HEK293 (cell line): Measurements from ENCODE around the gene MTCP1.

Source experiments
- FEZF1 ChIP-seq: fragments of 450-650 bp; formaldehyde crosslinking; IDR thresholded peaks from 2 replicates; pipeline ENCODE4 v1.5.1; 2016; ENCODE audit warnings: missing biosample characterization, missing genetic modification characterization
- GFI1B ChIP-seq: fragments of 450-650 bp; formaldehyde crosslinking; IDR thresholded peaks from 2 replicates; pipeline ENCODE4 v1.5.1; 2016; ENCODE audit warnings: missing biosample characterization, missing genetic modification characterization
- GLIS1 ChIP-seq: fragments of 450-650 bp; formaldehyde crosslinking; IDR thresholded peaks from 2 replicates; pipeline ENCODE4 v1.5.1; 2016; ENCODE audit warnings: missing biosample characterization, missing genetic modification characterization
- IKZF3 ChIP-seq: fragments of 450-650 bp; IDR thresholded peaks from 2 replicates; pipeline ENCODE4 v1.5.0; 2018; ENCODE audit warnings: missing biosample characterization, mild to moderate bottlenecking, missing genetic modification characterization, moderate library complexity
- KLF1 ChIP-seq: fragments of 450-650 bp; formaldehyde crosslinking; IDR thresholded peaks from 2 replicates; pipeline ENCODE4 v1.5.1; 2016; ENCODE audit warnings: missing biosample characterization, missing genetic modification characterization
- PATZ1 ChIP-seq: fragments of 450-650 bp; formaldehyde crosslinking; IDR thresholded peaks from 2 replicates; pipeline ENCODE4 v1.5.1; 2016; ENCODE audit warnings: missing biosample characterization, missing genetic modification characterization
- PRDM2 ChIP-seq: fragments of 450-650 bp; formaldehyde crosslinking; IDR thresholded peaks from 2 replicates; pipeline ENCODE4 v1.5.1; 2016; ENCODE audit warnings: missing biosample characterization, missing genetic modification characterization, borderline replicate concordance
- SCRT1 ChIP-seq: fragments of 450-650 bp; formaldehyde crosslinking; IDR thresholded peaks from 2 replicates; pipeline ENCODE4 v1.5.1; 2016; ENCODE audit warnings: missing biosample characterization, missing genetic modification characterization, borderline replicate concordance
- SP7 ChIP-seq: fragments of 450-650 bp; formaldehyde crosslinking; IDR thresholded peaks from 2 replicates; pipeline ENCODE4 v1.5.1; 2016; ENCODE audit warnings: missing biosample characterization, missing genetic modification characterization
- WT1 ChIP-seq: fragments of 450-650 bp; formaldehyde crosslinking; IDR thresholded peaks from 2 replicates; pipeline ENCODE4 v1.5.1; 2016; ENCODE audit warnings: missing biosample characterization, missing genetic modification characterization
- ZIC2 ChIP-seq: fragments of 450-650 bp; formaldehyde crosslinking; IDR thresholded peaks from 2 replicates; pipeline ENCODE4 v1.5.1; 2016; ENCODE audit warnings: missing biosample characterization, missing genetic modification characterization
- ZNF114 ChIP-seq: fragments of 450-650 bp; formaldehyde crosslinking; IDR thresholded peaks from 2 replicates; pipeline ENCODE4 v1.5.0; 2017; ENCODE audit warnings: missing biosample characterization, missing genetic modification characterization
- ZNF155 ChIP-seq: fragments of 450-650 bp; formaldehyde crosslinking; IDR thresholded peaks from 2 replicates; pipeline ENCODE4 v1.5.1; 2016; ENCODE audit warnings: missing biosample characterization, missing genetic modification characterization
- ZNF221 ChIP-seq: fragments of 450-650 bp; formaldehyde crosslinking; IDR thresholded peaks from 2 replicates; pipeline ENCODE4 v1.5.1; 2017; ENCODE audit warnings: missing biosample characterization, missing genetic modification characterization, borderline replicate concordance
- ZNF335 ChIP-seq: fragments of 450-650 bp; formaldehyde crosslinking; conservative IDR thresholded peaks from 2 replicates; pipeline ENCODE4 v1.5.1; 2016; ENCODE audit warnings: missing biosample characterization, missing genetic modification characterization
- ZNF341 ChIP-seq: fragments of 450-650 bp; formaldehyde crosslinking; IDR thresholded peaks from 2 replicates; pipeline ENCODE4; 2016; ENCODE audit warnings: low read depth, missing biosample characterization, missing genetic modification characterization
- ZNF354C ChIP-seq: fragments of 450-650 bp; formaldehyde crosslinking; IDR thresholded peaks from 2 replicates; pipeline ENCODE4 v1.5.1; 2016; ENCODE audit warnings: missing biosample characterization, missing genetic modification characterization, low read depth, borderline replicate concordance
- ZNF366 ChIP-seq: fragments of 450-650 bp; formaldehyde crosslinking; conservative IDR thresholded peaks from 2 replicates; pipeline ENCODE4 v1.5.1; 2016; ENCODE audit warnings: missing biosample characterization, missing genetic modification characterization
- ZNF404 ChIP-seq: fragments of 450-650 bp; formaldehyde crosslinking; IDR thresholded peaks from 2 replicates; pipeline ENCODE4 v1.5.1; 2017; ENCODE audit warnings: missing biosample characterization, missing genetic modification characterization
- ZNF416 ChIP-seq: fragments of 450-650 bp; formaldehyde crosslinking; IDR thresholded peaks from 2 replicates; pipeline ENCODE4 v1.5.1; 2016; ENCODE audit warnings: missing biosample characterization, missing genetic modification characterization
- ZNF426 ChIP-seq: fragments of 450-650 bp; formaldehyde crosslinking; IDR thresholded peaks from 2 replicates; pipeline ENCODE4 v1.5.1; 2017; ENCODE audit warnings: missing biosample characterization, missing genetic modification characterization, mild to moderate bottlenecking, inconsistent platforms, moderate library complexity
- ZNF555 ChIP-seq: fragments of 450-650 bp; formaldehyde crosslinking; conservative IDR thresholded peaks from 2 replicates; pipeline ENCODE4 v1.5.1; 2017; ENCODE audit warnings: missing biosample characterization, mild to moderate bottlenecking, missing genetic modification characterization, inconsistent platforms
- ZNF558 ChIP-seq: fragments of 450-650 bp; formaldehyde crosslinking; IDR thresholded peaks from 2 replicates; pipeline ENCODE4 v1.5.1; 2016; ENCODE audit warnings: missing biosample characterization, missing genetic modification characterization
- ZNF664 ChIP-seq: fragments of 450-650 bp; formaldehyde crosslinking; IDR thresholded peaks from 2 replicates; pipeline ENCODE4 v1.5.1; 2016; ENCODE audit warnings: missing biosample characterization, missing genetic modification characterization
- ZNF677 ChIP-seq: fragments of 450-650 bp; IDR thresholded peaks from 2 replicates; pipeline ENCODE4 v1.5.0; 2018; ENCODE audit warnings: missing biosample characterization, mild to moderate bottlenecking, missing genetic modification characterization, moderate library complexity
- ZNF692 ChIP-seq: fragments of 450-650 bp; formaldehyde crosslinking; IDR thresholded peaks from 2 replicates; pipeline ENCODE4 v1.5.1; 2016; ENCODE audit warnings: missing biosample characterization, missing genetic modification characterization
- ZNF792 ChIP-seq: fragments of 450-650 bp; formaldehyde crosslinking; IDR thresholded peaks from 2 replicates; pipeline ENCODE4 v1.5.1; 2016; ENCODE audit warnings: missing biosample characterization, missing genetic modification characterization
- ZSCAN18 ChIP-seq: fragments of 450-650 bp; formaldehyde crosslinking; IDR thresholded peaks from 2 replicates; pipeline ENCODE4 v1.5.1; 2016; ENCODE audit warnings: missing biosample characterization, missing genetic modification characterization
- TF ChIP-seq, protein P1 (sequence below): fragments of 450-650 bp; formaldehyde crosslinking; IDR thresholded peaks from 2 replicates; pipeline ENCODE4; 2016; ENCODE audit warnings: missing biosample characterization, missing genetic modification characterization

MTCP1 gene

DNA sequence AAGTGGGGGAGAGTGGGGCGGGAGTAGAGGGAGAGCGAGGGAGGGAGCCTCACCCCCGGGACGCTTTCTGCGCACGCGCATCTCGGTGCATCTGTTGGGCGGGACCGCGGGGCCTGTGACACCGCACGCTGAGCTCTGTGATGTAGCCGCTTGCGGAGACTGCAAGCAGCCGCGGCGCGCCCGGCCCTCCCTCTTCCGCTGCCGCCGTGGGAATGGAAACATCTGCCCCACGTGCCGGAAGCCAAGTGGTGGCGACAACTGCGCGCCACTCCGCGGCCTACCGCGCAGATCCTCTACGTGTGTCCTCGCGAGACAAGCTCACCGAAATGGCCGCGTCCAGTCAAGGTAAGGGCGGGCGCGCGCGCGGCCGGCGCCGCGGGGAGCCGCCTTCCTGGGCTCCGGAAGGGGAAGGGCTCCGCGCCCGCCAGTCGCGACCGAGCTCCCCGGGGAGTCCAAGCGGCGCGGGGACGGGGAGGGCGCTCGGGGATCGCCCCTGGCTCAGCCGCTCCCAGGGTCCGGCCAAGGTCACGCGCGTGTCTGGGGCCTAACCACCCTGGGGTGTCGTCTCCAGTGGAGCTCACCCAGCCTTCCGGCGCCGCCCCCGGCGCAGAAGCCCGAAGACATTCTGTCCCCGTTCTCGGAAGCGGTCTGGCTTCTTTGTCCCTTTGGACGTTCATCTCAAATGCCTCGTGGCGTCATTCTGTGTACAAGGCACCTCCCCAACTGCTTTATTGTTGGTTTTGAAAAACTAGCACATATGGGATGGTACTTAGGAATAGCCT, 44.0 kb downstream of the MTCP1 start, which contains the start of gene FUNDC2 (continued):
- TF ChIP-seq ZNF114 (tag by site-specific recombination): no peak
- no peak for TF ChIP-seq ZNF416 (tag by site-specific recombination)
- no peak for TF ChIP-seq ZSCAN18
- no peak; the same call in 1 of the 2 replicates for TF ChIP-seq FEZF1 (tag by site-specific recombination)
- TF ChIP-seq ZNF558 (tag by site-specific recombination): no peak; the same call in 1 of the 2 replicates
- TF ChIP-seq ZIC2: peak; percentile 68
- TF ChIP-seq ZNF792 (tag by site-specific recombination): no peak
- no peak for TF ChIP-seq IKZF3 (tag by site-specific recombination)
- TF ChIP-seq ZNF664 (tag by site-specific recombination): no peak
- peak; percentile 49 for TF ChIP-seq WT1 (tag by site-specific recombination)
- no peak; the same call in 1 of the 2 replicates for TF ChIP-seq ZNF366 (tag by site-specific recombination)
- TF ChIP-seq ZNF221 (tag by site-specific recombination): no peak
- no peak for TF ChIP-seq ZNF677
- TF ChIP-seq ZNF155: no peak
- TF ChIP-seq ZNF555 (tag by site-specific recombination): no peak
- peak; percentile 64 for TF ChIP-seq SP7
- no peak for TF ChIP-seq GFI1B (tag by site-specific recombination)
- TF ChIP-seq GLIS1 (tag by site-specific recombination): peak; percentile 64
- no peak for TF ChIP-seq ZNF354C (tag by site-specific recombination)
- TF ChIP-seq, protein P1, sequence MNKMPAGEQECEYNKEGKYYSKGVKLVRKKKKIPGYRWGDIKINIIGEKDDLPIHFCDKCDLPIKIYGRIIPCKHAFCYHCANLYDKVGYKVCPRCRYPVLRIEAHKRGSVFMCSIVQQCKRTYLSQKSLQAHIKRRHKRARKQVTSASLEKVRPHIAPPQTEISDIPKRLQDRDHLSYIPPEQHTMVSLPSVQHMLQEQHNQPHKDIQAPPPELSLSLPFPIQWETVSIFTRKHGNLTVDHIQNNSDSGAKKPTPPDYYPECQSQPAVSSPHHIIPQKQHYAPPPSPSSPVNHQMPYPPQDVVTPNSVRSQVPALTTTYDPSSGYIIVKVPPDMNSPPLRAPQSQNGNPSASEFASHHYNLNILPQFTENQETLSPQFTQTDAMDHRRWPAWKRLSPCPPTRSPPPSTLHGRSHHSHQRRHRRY: no peak
- peak; percentile 85 for TF ChIP-seq ZNF341 (tag by site-specific recombination)
- no peak for TF ChIP-seq ZNF426
- no peak for TF ChIP-seq SCRT1 (tag by site-specific recombination)
- peak; percentile 65 for TF ChIP-seq KLF1 (tag by site-specific recombination)
- TF ChIP-seq PATZ1: peak; percentile 81
- peak; percentile 67 for TF ChIP-seq ZNF335 (tag by site-specific recombination)
- TF ChIP-seq PRDM2 (tag by site-specific recombination): no peak
- peak; percentile 72; the same call in 1 of the 2 replicates for TF ChIP-seq ZNF692 (tag by site-specific recombination)
- no peak for TF ChIP-seq ZNF404 (tag by site-specific recombination)
